Hematopoietic multipotent progenitor cell (in vitro differentiated cells): ENCODE results near the gene SSTR5. TPM values are rescaled to one million over a fixed set of nuclear protein-coding genes. Genes with fewer than 3 reads are reported as not detected.
A peak's percentile ranks its signal among the peaks of the same experiment; 100 is the strongest.

Source experiments
- DNase-seq, 3 donors: peaks; one replicate each; pipeline ENCODE4 v3.0.0-alpha.2; 2011 to 2015; ENCODE audit warnings: low read depth in 2 of 3, low spot score in 2 of 3
- total RNA-seq: library from RNA; depleted of rRNA; stranded (reverse); fragments of >200 nt; gene quantifications from one replicate; pipeline ENCODE4 v1.2.3, GENCODE V29; 2012

Gene SSTR5
- total RNA-seq, 1 donor = not detected

DNA sequence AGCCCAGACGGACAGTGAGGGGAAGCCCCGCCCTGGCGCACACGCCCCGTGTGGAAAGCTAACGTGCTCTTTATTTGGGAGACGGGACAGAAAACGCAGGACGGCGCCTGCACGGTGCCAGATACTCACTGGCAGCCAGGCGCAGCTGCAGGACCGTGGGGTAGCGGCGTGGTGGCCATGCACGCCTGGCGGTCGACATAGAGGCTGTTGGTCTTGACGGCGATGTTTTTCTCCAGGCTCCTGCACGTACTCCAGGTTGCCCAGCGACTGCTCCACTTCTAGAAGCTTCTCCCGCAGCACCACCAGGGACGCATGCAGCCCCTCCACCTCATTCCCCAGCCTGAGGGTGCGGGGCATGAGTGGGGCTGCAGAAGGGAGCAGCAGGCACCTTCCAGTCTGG is 28.6 kb downstream of the SSTR5 start:
- no peak for DNase-seq

- no peak for DNase-seq
Observed at GRCh38 chr16:1101573-1102332, 29.2 kb downstream of the SSTR5 start.

GRCh38 chr16:1102333-1102700 is 29.8 kb downstream of the SSTR5 start:
- no peak for DNase-seq

- DNase-seq = peak; percentile 42 to 58 (median 51)
Observed at GRCh38 chr16:1102921-1103635, 30.5 kb downstream of the SSTR5 start.

- DNase-seq = no peak
Observed at GRCh38 chr16:1103636-1103980, 31.1 kb downstream of the SSTR5 start.

GRCh38 chr16:1105888-1106620 is 33.5 kb downstream of the SSTR5 start:
- DNase-seq = peak in 2 of 3 donors; percentile 66 to 73

DNA sequence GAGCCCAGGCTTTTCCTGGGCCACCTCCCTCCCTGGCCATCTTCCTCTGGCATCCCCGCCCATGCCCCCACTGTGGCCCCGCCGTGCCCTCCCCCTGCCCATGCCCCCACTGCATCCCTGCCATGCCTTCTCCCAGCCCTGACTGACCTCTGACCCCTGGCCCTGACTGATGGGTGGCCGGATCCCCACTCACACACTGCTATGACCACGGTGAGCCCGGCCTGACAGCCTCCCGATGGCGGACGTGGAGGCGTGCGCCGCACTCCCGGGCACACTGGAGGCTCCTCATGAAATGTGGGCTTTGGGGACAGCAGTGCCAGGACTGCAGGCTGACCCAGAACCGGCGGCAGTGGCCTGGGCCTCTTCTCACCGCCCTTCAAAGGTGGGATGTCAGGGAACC is 34.1 kb downstream of the SSTR5 start:
- DNase-seq = no peak

GRCh38 chr16:1107141-1107540 is 34.6 kb downstream of the SSTR5 start:
- DNase-seq = no peak

GRCh38 chr16:1107731-1108130 is 35.2 kb downstream of the SSTR5 start:
- DNase-seq = no peak

- no peak for DNase-seq
Observed at GRCh38 chr16:1108299-1109252, 36.0 kb downstream of the SSTR5 start.

DNA sequence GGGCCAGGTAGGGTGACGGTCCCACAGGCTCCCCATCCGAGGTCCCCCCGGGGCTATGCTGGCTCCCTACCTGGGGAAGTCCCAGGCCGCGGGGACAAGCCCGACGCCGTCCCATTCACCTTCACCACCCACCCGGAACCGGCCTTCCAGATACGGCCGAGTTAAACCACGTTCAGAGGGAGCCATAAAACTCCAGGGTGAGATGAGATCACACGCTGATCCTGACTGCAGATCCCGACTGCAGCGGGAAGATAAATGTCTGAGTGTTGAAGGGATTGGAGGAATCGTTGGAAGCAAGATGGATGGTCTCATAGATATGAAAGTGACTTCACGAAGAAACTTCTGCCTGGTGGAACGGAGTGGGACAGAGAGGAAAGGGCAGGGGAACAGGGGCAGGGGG is 37.1 kb downstream of the SSTR5 start:
- DNase-seq = no peak

DNA sequence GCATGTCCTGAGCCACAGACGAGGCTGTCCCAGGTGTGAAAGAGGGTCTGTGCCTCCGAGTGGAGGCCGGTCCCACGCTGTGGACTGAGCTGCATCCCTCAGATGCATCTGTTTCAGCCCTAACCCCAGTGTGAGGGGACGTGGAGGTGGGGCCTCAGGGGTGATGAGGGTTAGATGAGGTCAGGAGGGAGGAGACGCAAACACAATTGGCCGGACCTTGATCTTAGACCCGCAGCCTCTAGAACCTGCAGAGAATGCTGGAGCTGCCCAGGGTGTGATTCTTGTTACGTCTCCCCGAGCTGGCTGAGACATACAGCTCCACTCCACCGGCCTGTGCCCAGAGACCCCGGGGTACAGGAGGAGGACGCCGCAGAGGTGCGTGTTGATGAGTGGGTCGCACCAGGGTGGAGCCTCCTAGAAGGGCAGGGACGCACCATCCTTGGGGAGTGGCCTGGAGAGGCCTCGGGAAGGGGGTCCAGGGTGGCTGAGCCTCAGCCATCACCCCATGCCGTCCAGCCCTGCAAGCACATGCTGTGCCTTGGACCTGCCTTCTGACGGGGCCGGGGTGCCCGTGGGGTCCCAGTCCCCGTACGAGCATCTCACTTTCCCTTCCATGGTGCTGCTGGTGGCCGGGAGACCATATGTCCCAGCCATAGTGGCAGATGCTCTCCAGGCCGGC is 40.1 kb downstream of the SSTR5 start:
- DNase-seq = no peak

GRCh38 chr16:1113489-1113888 is 40.9 kb downstream of the SSTR5 start:
- DNase-seq = no peak

DNA sequence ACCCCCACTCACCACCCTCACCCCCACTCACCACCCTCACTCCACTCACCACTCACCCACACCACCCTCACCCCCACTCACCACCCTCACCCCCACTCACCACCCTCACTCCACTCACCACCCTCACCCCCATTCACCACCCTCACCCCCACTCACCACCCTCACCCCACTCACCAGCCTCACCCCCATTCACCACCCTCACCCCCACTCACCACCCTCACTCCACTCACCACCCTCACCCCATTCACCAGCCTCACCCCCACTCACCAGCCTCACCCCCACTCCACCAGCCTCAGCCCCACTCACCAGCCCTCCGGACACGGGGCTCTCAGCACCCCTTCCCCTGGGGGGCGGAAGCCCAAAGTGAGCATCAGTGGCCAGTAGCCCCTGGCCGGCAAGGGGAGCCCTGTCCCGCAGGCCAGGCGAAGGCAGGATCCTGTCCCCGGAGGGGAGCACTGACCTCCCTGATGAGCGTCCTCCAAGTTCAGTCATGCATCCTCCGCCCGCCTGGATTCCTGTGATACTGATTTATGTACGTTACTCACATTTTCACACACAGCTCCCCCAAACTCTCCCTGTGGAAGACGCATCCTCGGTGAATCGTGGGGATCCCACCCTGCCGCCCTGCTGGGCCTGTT is 41.5 kb downstream of the SSTR5 start:
- DNase-seq = no peak

GRCh38 chr16:1116693-1117077 is 44.1 kb downstream of the SSTR5 start:
- no peak for DNase-seq

GRCh38 chr16:1117176-1117900 is 44.8 kb downstream of the SSTR5 start:
- DNase-seq = no peak

- DNase-seq = no peak
Observed at GRCh38 chr16:1117926-1118325, 45.4 kb downstream of the SSTR5 start.

- DNase-seq = no peak
Observed at GRCh38 chr16:1119129-1119528, 46.6 kb downstream of the SSTR5 start.
